HG03378 (cell line): ENCODE measurements around the gene BPIFB3.
"Not testable (repeated sequence)": the region's sequence is repeated elsewhere in the genome, so short reads cannot be mapped to it uniquely, and the experiment has no call there.

Source experiments
- ATAC-seq: cut with Tn5 transposase; IDR thresholded peaks from one replicate; pipeline ENCODE4 v1.9.1; 2021; ENCODE audit warnings: mild to moderate bottlenecking, moderate library complexity; ENCODE audit not compliant: unreplicated experiment

The BPIFB3 gene

GRCh38 chr20:33027769-33028751 is 25.6 kb upstream of the BPIFB3 start:
- no peak for ATAC-seq

- ATAC-seq = no peak
Measured at GRCh38 chr20:33028875-33029274, 24.8 kb upstream of the BPIFB3 start.

- ATAC-seq = no peak
Measured at GRCh38 chr20:33030076-33030475, 23.6 kb upstream of the BPIFB3 start.

GRCh38 chr20:33030569-33030968 is 23.1 kb upstream of the BPIFB3 start:
- no peak for ATAC-seq

- ATAC-seq = no peak
Measured at GRCh38 chr20:33031531-33031930, 22.2 kb upstream of the BPIFB3 start, which contains the start of gene BPIFB6. Gene BPIFB6, plus strand, starts transcription at chr20:33031648. Its CDS starts 0 bp downstream, at chr20:33031648.

- ATAC-seq = no peak
Measured at GRCh38 chr20:33032555-33032954, 21.1 kb upstream of the BPIFB3 start.

- ATAC-seq = no peak
Measured at GRCh38 chr20:33033381-33033780, 20.3 kb upstream of the BPIFB3 start.

GRCh38 chr20:33034115-33034514 is 19.6 kb upstream of the BPIFB3 start:
- ATAC-seq = no peak

GRCh38 chr20:33034901-33035492 is 18.7 kb upstream of the BPIFB3 start:
- no peak for ATAC-seq

- no peak for ATAC-seq
Measured at GRCh38 chr20:33037456-33037855, 16.2 kb upstream of the BPIFB3 start.

- ATAC-seq = no peak
Measured at GRCh38 chr20:33038243-33038642, 15.5 kb upstream of the BPIFB3 start.

- ATAC-seq = no peak
Measured at GRCh38 chr20:33042430-33042829, 11.3 kb upstream of the BPIFB3 start.

GRCh38 chr20:33042983-33043730 is 10.5 kb upstream of the BPIFB3 start:
- no peak for ATAC-seq

GRCh38 chr20:33043731-33044181 is 9.9 kb upstream of the BPIFB3 start:
- ATAC-seq = no peak

GRCh38 chr20:33045129-33045721 is 8.5 kb upstream of the BPIFB3 start:
- ATAC-seq = not testable (repeated sequence)

GRCh38 chr20:33046412-33046811 is 7.3 kb upstream of the BPIFB3 start:
- ATAC-seq = no peak

GRCh38 chr20:33051333-33051732 is 2.4 kb upstream of the BPIFB3 start:
- no peak for ATAC-seq

GRCh38 chr20:33054381-33054780 is 678 bp downstream of the BPIFB3 start:
- ATAC-seq = no peak

- no peak for ATAC-seq
Measured at GRCh38 chr20:33054791-33055190, 1.1 kb downstream of the BPIFB3 start.

- no peak for ATAC-seq
Measured at GRCh38 chr20:33059136-33059535, 5.4 kb downstream of the BPIFB3 start.
